Measurements from ENCODE around the gene SLC9A2.

DNA sequence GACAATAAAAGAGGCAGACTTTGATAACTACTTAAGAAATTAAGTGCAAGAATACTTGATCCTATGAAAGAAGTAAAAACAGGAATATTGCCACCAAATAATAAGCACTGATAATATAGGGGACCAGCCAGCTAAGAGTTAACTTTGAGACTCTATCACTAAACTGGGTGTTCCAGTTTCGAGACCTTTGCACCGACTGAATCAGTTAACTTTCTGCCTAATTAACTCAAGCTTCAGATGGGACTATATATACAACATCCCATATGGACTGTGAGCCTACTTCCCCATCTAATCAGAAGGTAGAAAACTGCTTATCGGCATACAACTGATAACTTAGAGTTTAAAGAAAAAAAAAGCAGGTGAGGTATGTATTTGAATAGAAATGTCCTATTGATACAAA is 25.8 kb upstream of the SLC9A2 start:
- TF ChIP-seq POLR2A (IDR thresholded peaks at IDR 0.05) (no peak), CTCF (IDR thresholded peaks at IDR 0.05) (no peak)
